ENCODE data around the gene STOM. TPM values are rescaled to one million over a fixed set of nuclear protein-coding genes. Genes with fewer than 3 reads are reported as not detected.

The STOM gene
- total RNA-seq, 1 donor from 2014 or later: 25.7 TPM

GRCh38 chr9:121372239-121373010 lies 2.4 kb upstream of the STOM start:
- intact Hi-C loops (cut with micrococcal nuclease): loop anchor here (5.0 kb wide), 2 partner anchors 170 to 660 kb away; partner anchors contain the start of genes MEGF9 and RAB14

GRCh38 chr9:121371495-121372061 lies 1.5 kb upstream of the STOM start:
- intact Hi-C loops (cut with micrococcal nuclease): loop anchor here (2.0 to 5.0 kb wide), 4 partner anchors 29 to 659 kb away; partner anchors contain the start of genes MEGF9 and RAB14

- intact Hi-C loops (cut with micrococcal nuclease): loop anchor here (5.0 kb wide), 1 partner anchor 1459 kb away; the partner anchor contains the start of gene PDCL
Observed at GRCh38 chr9:121368745-121369144, 1.3 kb downstream of the STOM start.

GRCh38 chr9:121368138-121368522 lies 1.9 kb downstream of the STOM start:
- intact Hi-C loops (cut with micrococcal nuclease): loop anchor here (5.0 kb wide), 1 partner anchor 1459 kb away; the partner anchor contains the start of gene PDCL

GRCh38 chr9:121367306-121368137 lies 2.5 kb downstream of the STOM start:
- intact Hi-C loops (cut with micrococcal nuclease): loop anchor here (5.0 kb wide), 1 partner anchor 1460 kb away; the partner anchor contains the start of gene PDCL

GRCh38 chr9:121366611-121367192 lies 3.3 kb downstream of the STOM start:
- intact Hi-C loops (cut with micrococcal nuclease): loop anchor here (5.0 kb wide), 1 partner anchor 1461 kb away; the partner anchor contains the start of gene PDCL

GRCh38 chr9:121365564-121365963 lies 4.5 kb downstream of the STOM start:
- intact Hi-C loops (cut with micrococcal nuclease): loop anchor here (5.0 kb wide), 1 partner anchor 1462 kb away; the partner anchor contains the start of gene PDCL

GRCh38 chr9:121364886-121365285 lies 5.2 kb downstream of the STOM start:
- intact Hi-C loops (cut with micrococcal nuclease): loop anchor here (5.0 kb wide), 1 partner anchor 1462 kb away; the partner anchor contains the start of gene PDCL

- intact Hi-C loops (cut with micrococcal nuclease): no loop called here
Observed at GRCh38 chr9:121364077-121364476, 6.0 kb downstream of the STOM start.

- intact Hi-C loops (cut with micrococcal nuclease): no loop called here
Observed at GRCh38 chr9:121363622-121363961, 6.5 kb downstream of the STOM start.

GRCh38 chr9:121362813-121363621 lies 7.0 kb downstream of the STOM start:
- intact Hi-C loops (cut with micrococcal nuclease): no loop called here

GRCh38 chr9:121360601-121361374 lies 9.3 kb downstream of the STOM start:
- intact Hi-C loops (cut with micrococcal nuclease): no loop called here

GRCh38 chr9:121359351-121360294 lies 10.4 kb downstream of the STOM start:
- intact Hi-C loops (cut with micrococcal nuclease): no loop called here

- intact Hi-C loops (cut with micrococcal nuclease): no loop called here
Observed at GRCh38 chr9:121358751-121359150, 11.3 kb downstream of the STOM start.

GRCh38 chr9:121357011-121357410 lies 13.0 kb downstream of the STOM start:
- intact Hi-C loops (cut with micrococcal nuclease): no loop called here

GRCh38 chr9:121354762-121355161 lies 15.3 kb downstream of the STOM start:
- intact Hi-C loops (cut with micrococcal nuclease): no loop called here

GRCh38 chr9:121354141-121354540 lies 15.9 kb downstream of the STOM start:
- intact Hi-C loops (cut with micrococcal nuclease): no loop called here

All from T-helper 2 cell treated with Interferon-gamma antibody and Interleukin-4, amounts not matched to agents 100 ng/mL and 5 ng/mL, for 36 hours (primary cell).